ENCODE data around the gene FBXL19. TPM values are rescaled to one million over a fixed set of nuclear protein-coding genes. Genes with fewer than 3 reads are reported as not detected.

Gene FBXL19
- total RNA-seq, 1 experiment from 2014 or later: 70.8 TPM

DNA sequence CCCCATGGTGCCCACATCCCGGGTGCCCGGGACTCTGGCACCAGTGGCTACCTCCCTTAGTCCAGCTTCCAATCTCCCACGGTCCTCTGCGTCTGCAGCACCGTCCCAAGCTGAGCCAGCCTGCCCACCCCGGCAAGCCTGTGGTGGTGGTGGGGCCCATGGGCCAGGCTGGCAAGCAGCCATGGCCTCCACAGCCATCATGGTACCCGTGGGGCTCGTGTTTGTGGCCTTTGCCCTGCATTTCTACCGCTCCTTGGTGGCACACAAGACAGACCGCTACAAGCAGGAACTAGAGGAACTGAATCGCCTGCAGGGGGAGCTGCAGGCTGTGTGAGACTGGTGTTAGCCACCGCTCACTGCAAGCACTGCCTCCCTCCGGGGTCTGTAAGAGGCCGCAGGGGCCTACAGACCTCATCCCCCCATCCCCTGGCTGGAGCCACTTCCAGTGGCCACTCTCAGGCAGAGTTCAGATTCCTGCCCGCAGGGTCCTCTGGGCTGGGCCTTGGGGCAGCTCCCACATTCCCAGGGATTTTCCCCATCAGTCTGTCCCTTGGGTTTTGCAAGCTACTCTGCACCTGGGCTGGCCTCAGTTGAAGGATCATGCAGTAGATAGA lies 30.2 kb downstream of the FBXL19 start:
- no peaks in the 10 kb centered on the region for H3K9me2 ChIP-seq (ENCODE audit: insufficient read depth)
- H4K20me1 ChIP-seq (ENCODE audit: insufficient read depth): peaks cover 2% of the 10 kb centered on the region; the same call in 1 of the 2 replicates
- no peak overlapping the region for H3K27ac ChIP-seq
- H3K9me3 ChIP-seq (ENCODE audit: insufficient read depth, low read depth): no peaks in the 10 kb centered on the region
- peaks cover 17% of the 10 kb centered on the region for H3K4me1 ChIP-seq (replicated peaks; ENCODE audit: insufficient read depth)
- no peaks in the 10 kb centered on the region for H3K36me3 ChIP-seq (ENCODE audit: low read depth)
- peak; percentile 79 for TF ChIP-seq CTCF (conservative IDR thresholded peaks at IDR 0.05)
- no peak for TF ChIP-seq EZH2 (IDR thresholded peaks at IDR 0.05; ENCODE audit: low read depth)
- H2AFZ ChIP-seq: no peak overlapping the region
- DNase-seq: peak in 1 of 2 experiments; percentile 41
- ChIA-PET CTCF (interaction anchor here (0.6 kb wide), 2 partner anchors 189 to 476 kb away, joined by 3 read pairs; no protein-coding TSS in a partner anchor), POLR2A (ENCODE audit: unreplicated experiment) (no interaction called here)
- intact Hi-C loops (cut with micrococcal nuclease; ENCODE audit: unreplicated experiment): loop anchor here (10.0 kb wide), 2 partner anchors 501 to 911 kb away; partner anchors contain the start of gene ARMC5
- no peak overlapping the region for H3K4me2 ChIP-seq
- no peaks in the 10 kb centered on the region for H3K27me3 ChIP-seq (ENCODE audit: insufficient read depth, low read depth)
- no peak overlapping the region for H3K4me3 ChIP-seq
- peaks cover 4% of the 10 kb centered on the region for H3K79me2 ChIP-seq (ENCODE audit: low read depth)
- peaks cover 53% of the 10 kb centered on the region; the same call in 1 of the 2 replicates for H3F3A ChIP-seq (ENCODE audit: insufficient read depth, low read depth)
- no TSS peak for BruUV-seq (replicated peaks)

- intact Hi-C loops (cut with micrococcal nuclease; ENCODE audit: unreplicated experiment): loop anchor here (10.0 kb wide), 2 partner anchors 500 to 910 kb away; partner anchors contain the start of gene ARMC5
- ChIA-PET CTCF (no interaction called here), POLR2A (ENCODE audit: unreplicated experiment) (no interaction called here)
- peaks cover 18% of the 10 kb centered on the region for H3K4me1 ChIP-seq (replicated peaks; ENCODE audit: insufficient read depth)
- no peak overlapping the region for H2AFZ ChIP-seq
- no peak for TF ChIP-seq CTCF (conservative IDR thresholded peaks at IDR 0.05)
- TF ChIP-seq EZH2 (IDR thresholded peaks at IDR 0.05; ENCODE audit: low read depth): no peak
- peaks cover 17% of the 10 kb centered on the region for H3K79me2 ChIP-seq (ENCODE audit: low read depth)
- H3F3A ChIP-seq (ENCODE audit: insufficient read depth, low read depth): peaks cover 56% of the 10 kb centered on the region
- no peaks in the 10 kb centered on the region for H3K27me3 ChIP-seq (ENCODE audit: insufficient read depth, low read depth)
- no TSS peak for BruUV-seq (replicated peaks)
- peaks cover 8% of the 10 kb centered on the region; the same call in 1 of the 2 replicates for H4K20me1 ChIP-seq (ENCODE audit: insufficient read depth)
- peak in 1 of 2 experiments; percentile 30 for DNase-seq
- peaks cover 12% of the 10 kb centered on the region for H3K36me3 ChIP-seq (ENCODE audit: low read depth)
- no peak overlapping the region for H3K27ac ChIP-seq
- no peak overlapping the region for H3K4me2 ChIP-seq
- H3K9me2 ChIP-seq (ENCODE audit: insufficient read depth): no peaks in the 10 kb centered on the region
- no peaks in the 10 kb centered on the region for H3K9me3 ChIP-seq (ENCODE audit: insufficient read depth, low read depth)
- no peak overlapping the region for H3K4me3 ChIP-seq
Measured at GRCh38 chr16:30954993-30955392, 31.6 kb downstream of the FBXL19 start.

- CTCF ChIA-PET: no interaction called here
- Histone ChIP-seq H3K79me2 (ENCODE audit: low read depth) (peaks cover 22% of the 10 kb centered on the region), H3K27me3 (ENCODE audit: insufficient read depth, low read depth) (no peaks in the 10 kb centered on the region), H3F3A (ENCODE audit: insufficient read depth, low read depth) (peaks cover 48% of the 10 kb centered on the region), H4K20me1 (ENCODE audit: insufficient read depth) (peaks cover 16% of the 10 kb centered on the region; the same call in 1 of the 2 replicates), H3K9me3 (ENCODE audit: insufficient read depth, low read depth) (no peaks in the 10 kb centered on the region), H3K9me2 (ENCODE audit: insufficient read depth) (no peaks in the 10 kb centered on the region), H3K36me3 (ENCODE audit: low read depth) (peaks cover 29% of the 10 kb centered on the region), H3K27ac (peak overlapping the region; percentile 82), H3K4me2 (peak overlapping the region; percentile 91), H3K4me1 (replicated peaks; ENCODE audit: insufficient read depth) (peaks cover 9% of the 10 kb centered on the region), H3K4me3 (peak overlapping the region; percentile 97), H2AFZ (peak overlapping the region; percentile 100)
- TF ChIP-seq EZH2 (IDR thresholded peaks at IDR 0.05; ENCODE audit: low read depth): no peak
- peak; percentile 23 for TF ChIP-seq CTCF (conservative IDR thresholded peaks at IDR 0.05)
- POLR2A ChIA-PET (ENCODE audit: unreplicated experiment): no interaction called here
- peak; percentile 84 to 90 for DNase-seq
- BruUV-seq (replicated peaks): TSS peak; percentile 88
- intact Hi-C loops (cut with micrococcal nuclease; ENCODE audit: unreplicated experiment): loop anchor here (1.0 to 10.0 kb wide), 3 partner anchors 34 to 908 kb away; partner anchors contain the start of genes ARMC5 and FBXL19
Measured at GRCh38 chr16:30956601-30957455, 33.5 kb downstream of the FBXL19 start.
